HEK293 (cell line): ENCODE measurements around the gene SLC25A25.

Experiments used
- CTCF ChIA-PET: fragments of 350-600 bp; formaldehyde crosslinking; extraction: SDS; loops from one replicate; lab custom pipeline; 2021; ENCODE audit warnings: antibody characterized with exemption; lab: Yijun Ruan, JAX
- POLR2A ChIA-PET: fragments of 300-600 bp; formaldehyde crosslinking; extraction: SDS; loops from one replicate; lab custom pipeline; 2020; ENCODE audit warnings: antibody characterized with exemption, inconsistent platforms; lab: Yijun Ruan, JAX
- H3K27ac ChIP-seq: fragments of 200-500 bp; sonication (Bioruptor generic); 2 replicates; pipeline ENCODE4 v1.5.1; 2014; ENCODE audit warnings: low read depth, low read length, control low read depth, inconsistent platforms; ENCODE audit errors: extremely low read depth
- H3K36me3 ChIP-seq, 2 experiments: fragments of 200-500 bp in 1 of 2; sonication (Bioruptor generic) in 1 of 2; 1 replicate in 1 of 2; 2 replicates in 1 of 2; pipeline ENCODE4 v1.5.1; 2014 to 2017; ENCODE audit warnings: inconsistent platforms in 2 of 2, low read length in 2 of 2; ENCODE audit not compliant: control insufficient read depth in 2 of 2, insufficient read depth in 1 of 2
- H3K4me1 ChIP-seq: fragments of 200-500 bp; sonication (Bioruptor generic); 2 replicates; pipeline ENCODE4 v1.5.1; 2014; ENCODE audit warnings: mild to moderate bottlenecking, low read length, inconsistent platforms; ENCODE audit not compliant: control insufficient read depth, insufficient read depth
- H3K4me3 ChIP-seq: 2 replicates; pipeline ENCODE4 v1.5.1; 2011; ENCODE audit warnings: low read depth, mild to moderate bottlenecking, control low read depth, low read length, moderate library complexity
- H3K9me3 ChIP-seq: fragments of 200-500 bp; sonication (Bioruptor generic); 2 replicates; pipeline ENCODE4 v1.5.1; 2014; ENCODE audit warnings: low read depth, low read length, inconsistent platforms; ENCODE audit not compliant: control insufficient read depth, insufficient read depth
- GLIS2 ChIP-seq: fragments of 450-650 bp; formaldehyde crosslinking; IDR thresholded peaks from 2 replicates; pipeline ENCODE4 v1.5.1; 2016; ENCODE audit warnings: missing biosample characterization, missing genetic modification characterization
- HOXA7 ChIP-seq: sonication (generic); formaldehyde crosslinking; IDR thresholded peaks from 2 replicates; pipeline ENCODE4 v1.8.1; 2022; ENCODE audit warnings: missing genetic modification reagents, borderline replicate concordance
- HOXD13 ChIP-seq: sonication (generic); formaldehyde crosslinking; IDR thresholded peaks from 2 replicates; pipeline ENCODE4 v1.8.0; 2022; ENCODE audit warnings: missing genetic modification reagents, borderline replicate concordance
- IKZF3 ChIP-seq: fragments of 450-650 bp; IDR thresholded peaks from 2 replicates; pipeline ENCODE4 v1.5.0; 2018; ENCODE audit warnings: missing biosample characterization, mild to moderate bottlenecking, missing genetic modification characterization, moderate library complexity
- KLF1 ChIP-seq: fragments of 450-650 bp; formaldehyde crosslinking; IDR thresholded peaks from 2 replicates; pipeline ENCODE4 v1.5.1; 2016; ENCODE audit warnings: missing biosample characterization, missing genetic modification characterization
- KLF16 ChIP-seq: fragments of 450-650 bp; formaldehyde crosslinking; IDR thresholded peaks from 2 replicates; pipeline ENCODE4 v1.5.1; 2017; ENCODE audit warnings: missing biosample characterization, missing genetic modification characterization
- KLF9 ChIP-seq: fragments of 450-650 bp; formaldehyde crosslinking; IDR thresholded peaks from 2 replicates; pipeline ENCODE4 v1.5.1; 2016; ENCODE audit warnings: missing biosample characterization, missing genetic modification characterization, low read depth
- OVOL3 ChIP-seq: fragments of 450-650 bp; formaldehyde crosslinking; IDR thresholded peaks from 2 replicates; pipeline ENCODE4 v1.5.1; 2016; ENCODE audit warnings: missing biosample characterization, missing genetic modification characterization
- PATZ1 ChIP-seq: fragments of 450-650 bp; formaldehyde crosslinking; IDR thresholded peaks from 2 replicates; pipeline ENCODE4 v1.5.1; 2016; ENCODE audit warnings: missing biosample characterization, missing genetic modification characterization
- REST ChIP-seq: fragments of 450-650 bp; formaldehyde crosslinking; IDR thresholded peaks from 2 replicates; pipeline ENCODE4 v1.5.1; 2016; ENCODE audit warnings: missing biosample characterization, missing genetic modification characterization
- SCRT2 ChIP-seq: fragments of 450-650 bp; formaldehyde crosslinking; IDR thresholded peaks from 2 replicates; pipeline ENCODE4 v1.5.1; 2016; ENCODE audit warnings: missing biosample characterization, missing genetic modification characterization
- ZBTB8A ChIP-seq: fragments of 450-650 bp; formaldehyde crosslinking; IDR thresholded peaks from 2 replicates; pipeline ENCODE4 v1.5.1; 2016; ENCODE audit warnings: missing biosample characterization, missing genetic modification characterization
- ZNF155 ChIP-seq: fragments of 450-650 bp; formaldehyde crosslinking; IDR thresholded peaks from 2 replicates; pipeline ENCODE4 v1.5.1; 2016; ENCODE audit warnings: missing biosample characterization, missing genetic modification characterization
- ZNF280D ChIP-seq: fragments of 450-650 bp; formaldehyde crosslinking; IDR thresholded peaks from 2 replicates; pipeline ENCODE4 v1.5.1; 2016; ENCODE audit warnings: missing biosample characterization, missing genetic modification characterization
- ZNF292 ChIP-seq: fragments of 450-650 bp; formaldehyde crosslinking; IDR thresholded peaks from 2 replicates; pipeline ENCODE4 v1.5.1; 2016; ENCODE audit warnings: low read depth, missing biosample characterization, missing genetic modification characterization, borderline replicate concordance
- ZNF354C ChIP-seq: fragments of 450-650 bp; formaldehyde crosslinking; IDR thresholded peaks from 2 replicates; pipeline ENCODE4 v1.5.1; 2016; ENCODE audit warnings: missing biosample characterization, missing genetic modification characterization, low read depth, borderline replicate concordance
- ZNF518A ChIP-seq: fragments of 450-650 bp; formaldehyde crosslinking; conservative IDR thresholded peaks from 2 replicates; pipeline ENCODE4 v1.5.1; 2016; ENCODE audit warnings: low read depth, missing biosample characterization, missing genetic modification characterization
- ZNF530 ChIP-seq: fragments of 450-650 bp; formaldehyde crosslinking; IDR thresholded peaks from 2 replicates; pipeline ENCODE4 v1.5.1; 2016; ENCODE audit warnings: low read depth, missing biosample characterization, missing genetic modification characterization
- ZNF704 ChIP-seq: fragments of 450-650 bp; formaldehyde crosslinking; IDR thresholded peaks from 2 replicates; pipeline ENCODE4 v1.5.1; 2016; ENCODE audit warnings: missing biosample characterization, missing genetic modification characterization
- ZSCAN23 ChIP-seq: fragments of 450-650 bp; formaldehyde crosslinking; IDR thresholded peaks from 2 replicates; pipeline ENCODE4 v1.5.1; 2016; ENCODE audit warnings: missing biosample characterization, missing genetic modification characterization

Gene SLC25A25

GRCh38 chr9:128087262-128087661 lies 19.2 kb downstream of the SLC25A25 start (continued):
- TF ChIP-seq ZNF704 (tag by site-specific recombination) (no peak), ZNF280D (tag by site-specific recombination) (no peak), PATZ1 (tag by site-specific recombination) (no peak), HOXA7 (CRISPR knock-in tag) (no peak), SCRT2 (no peak), ZNF518A (tag by site-specific recombination) (no peak)

GRCh38 chr9:128088253-128088945 lies 20.4 kb downstream of the SLC25A25 start:
- no peak overlapping the region for H3K27ac ChIP-seq
- no peak overlapping the region for H3K4me3 ChIP-seq
- 0 out of 2 replicates have a peak, but pooled peaks cover 4% of the 10 kb centered on the region for H3K4me1 ChIP-seq
- ChIA-PET POLR2A (interaction anchor here (1.4 kb wide), 1 partner anchor 10 kb away, joined by 5 read pairs; no protein-coding TSS in a partner anchor), CTCF (interaction anchor here (0.7 to 2.4 kb wide), 7 partner anchors 10 to 840 kb away, joined by 3 to 9 read pairs (median 3); partner anchors contain the start of gene STXBP1)
- H3K36me3 ChIP-seq, result no peaks in the 10 kb centered on the region; a peak in 1 of 3 replicates
- no peaks in the 10 kb centered on the region for H3K9me3 ChIP-seq
- TF ChIP-seq KLF9 (tag by site-specific recombination) (no peak), ZNF530 (tag by site-specific recombination) (no peak), ZNF155 (tag by site-specific recombination) (no peak), ZNF292 (tag by site-specific recombination) (no peak), GLIS2 (tag by site-specific recombination) (no peak), ZNF354C (tag by site-specific recombination) (no peak), KLF16 (tag by site-specific recombination) (no peak), HOXD13 (no peak), ZSCAN23 (no peak), HOXA7 (CRISPR knock-in tag) (no peak), OVOL3 (tag by site-specific recombination) (no peak), KLF1 (tag by site-specific recombination) (no peak), IKZF3 (tag by site-specific recombination) (no peak), ZBTB8A (tag by site-specific recombination) (no peak), REST (tag by site-specific recombination) (no peak)
